Hepatocyte (in vitro differentiated cells): ENCODE measurements around the gene CPLX1.

Experiments
- CTCF ChIP-seq: fragments of 200-600 bp; sonication (generic); IDR thresholded peaks from 2 replicates; pipeline ENCODE4 v1.5.1; 2016; ENCODE audit warnings: antibody characterized with exemption, mild to moderate bottlenecking; ENCODE audit not compliant: poor library complexity
- EZH2phosphoT487 ChIP-seq: fragments of 200-600 bp; sonication (generic); IDR thresholded peaks from one replicate; pipeline ENCODE4 v1.6.1; 2018; ENCODE audit warnings: antibody characterized with exemption, mild to moderate bottlenecking, low read depth, moderate library complexity; ENCODE audit not compliant: unreplicated experiment, severe bottlenecking

- TF ChIP-seq EZH2phosphoT487, result no peak
- TF ChIP-seq CTCF, result no peak
These were observed 54.5 kb downstream of the CPLX1 start for GRCh38 chr4:771464-771863.
